Activated T-cell treated with anti-CD3 and anti-CD28 coated beads, Interleukin-2, amount 50 U/mL, for 24 hours (primary cell): Measurements from ENCODE around the gene FBF1.
"Not testable (repeated sequence)": the region's sequence is repeated elsewhere in the genome, so short reads cannot be mapped to it uniquely, and the experiment has no call there.

ENCODE experiments used
- DNase-seq: peaks from one replicate; pipeline ENCODE4 v3.0.0-alpha.2; 2020
- H3K27ac Mint-ChIP-seq: 2 replicates; pipeline ENCODE4 v1.8.0; 2020; ENCODE audit warnings: mild to moderate bottlenecking, mixed read lengths
- H3K27me3 Mint-ChIP-seq: 2 replicates; pipeline ENCODE4 v1.8.0; 2020; ENCODE audit warnings: mixed read lengths
- H3K36me3 Mint-ChIP-seq: 2 replicates; pipeline ENCODE4 v1.8.0; 2020; ENCODE audit warnings: low read depth, mixed read lengths
- H3K4me1 Mint-ChIP-seq: 2 replicates; pipeline ENCODE4 v1.8.0; 2020; ENCODE audit warnings: low read depth, mixed read lengths
- H3K4me3 Mint-ChIP-seq: 2 replicates; pipeline ENCODE4 v1.8.0; 2020; ENCODE audit warnings: mild to moderate bottlenecking, moderate library complexity, mixed read lengths
- H3K9me3 Mint-ChIP-seq: 2 replicates; pipeline ENCODE4 v1.8.0; 2020; ENCODE audit warnings: mixed read lengths

FBF1 gene, protein sequence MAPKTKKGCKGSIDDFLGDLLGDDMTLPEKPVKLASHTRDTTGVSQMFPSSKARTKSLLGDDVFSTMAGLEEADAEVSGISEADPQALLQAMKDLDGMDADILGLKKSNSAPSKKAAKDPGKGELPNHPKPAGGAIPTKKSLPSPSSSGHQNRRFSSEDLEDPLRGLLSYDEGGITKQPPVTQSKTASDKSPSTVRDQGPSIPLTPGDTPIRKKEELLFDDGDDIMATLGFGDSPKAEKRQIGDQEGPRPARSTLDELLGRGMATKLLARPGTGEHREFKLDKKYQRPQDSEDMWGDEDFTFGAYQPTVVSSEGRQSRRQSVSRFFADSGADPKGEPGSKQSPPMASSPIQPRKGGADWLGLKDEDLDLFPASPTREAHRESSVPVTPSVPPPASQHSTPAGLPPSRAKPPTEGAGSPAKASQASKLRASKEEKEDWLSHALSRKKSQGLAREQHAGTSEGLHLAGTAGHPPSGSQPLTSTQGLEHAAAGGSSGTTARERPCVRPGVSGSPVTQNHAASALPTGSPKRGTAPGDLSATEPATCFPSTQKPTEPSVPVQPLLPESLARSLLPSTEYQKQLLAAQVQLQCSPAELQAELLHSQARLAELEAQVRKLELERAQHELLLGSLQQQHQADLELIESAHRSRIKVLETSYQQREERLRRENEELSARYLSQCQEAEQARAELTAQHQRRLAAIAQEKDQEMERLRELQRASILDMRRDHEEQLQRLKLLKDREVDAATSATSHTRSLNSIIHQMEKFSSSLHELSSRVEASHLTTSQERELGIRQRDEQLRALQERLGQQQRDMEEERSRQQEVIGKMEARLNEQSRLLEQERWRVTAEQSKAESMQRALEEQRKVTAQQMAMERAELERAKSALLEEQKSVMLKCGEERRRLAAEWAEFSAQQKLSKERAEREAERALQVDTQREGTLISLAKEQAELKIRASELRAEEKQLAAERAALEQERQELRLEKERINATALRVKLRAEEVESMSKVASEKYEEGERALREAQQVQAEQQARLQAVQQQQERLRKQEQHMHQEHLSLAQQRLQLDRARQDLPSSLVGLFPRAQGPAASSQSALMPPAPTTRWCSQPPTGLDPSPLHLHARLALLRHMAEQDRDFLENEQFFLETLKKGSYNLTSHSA

DNA sequence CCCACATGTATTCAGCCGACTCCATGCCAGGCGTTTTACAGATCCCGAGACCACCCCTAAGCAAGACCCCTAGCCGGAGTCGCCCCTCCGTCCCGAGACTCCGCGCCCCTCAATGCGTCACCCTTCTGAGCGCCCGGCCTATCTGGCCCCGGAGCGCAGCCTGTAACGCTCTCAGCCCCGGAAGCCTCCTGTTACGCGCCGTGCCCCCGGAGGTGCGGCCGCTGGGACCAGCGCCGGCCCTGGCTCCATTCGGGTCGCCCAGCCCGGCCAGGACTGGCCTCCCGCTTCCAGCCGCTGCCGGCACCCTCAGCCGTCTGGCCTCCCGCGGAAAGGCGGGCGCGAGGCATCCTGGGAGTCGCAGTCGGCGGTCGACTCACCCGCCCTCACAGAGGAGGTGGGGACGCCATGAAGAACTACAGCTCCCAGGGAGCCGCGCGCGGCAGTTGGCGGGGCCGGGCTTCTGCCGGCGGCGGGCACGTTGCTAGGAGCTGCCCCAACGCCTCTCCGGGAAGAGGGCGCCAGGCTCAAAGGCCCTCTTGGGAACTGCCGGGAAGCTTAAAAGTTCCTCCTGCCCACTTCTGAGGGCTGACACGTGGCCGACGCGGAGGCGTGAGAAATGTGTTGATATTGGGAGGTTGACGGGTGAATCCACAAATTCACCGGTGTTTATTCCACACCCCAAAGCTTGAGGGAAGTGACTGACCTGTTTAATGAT, at the start of gene FBF1:
Gene FBF1 (minus strand): TSS at position 316 of the 715 bp plus-strand sequence. CDS start 2,893 bp downstream, outside the sequence.
- DNase-seq: peak; percentile 90
- H3K9me3 Mint-ChIP-seq: no peaks in the 10 kb centered on the region
- H3K27me3 Mint-ChIP-seq: no peaks in the 10 kb centered on the region
- H3K36me3 Mint-ChIP-seq: peaks cover 9% of the 10 kb centered on the region
- peak within 1 kb of the TSS; percentile 88 for H3K27ac Mint-ChIP-seq
- peaks cover 15% of the 10 kb centered on the region for H3K4me1 Mint-ChIP-seq
- peak within 1 kb of the TSS; percentile 94 for H3K4me3 Mint-ChIP-seq

DNA sequence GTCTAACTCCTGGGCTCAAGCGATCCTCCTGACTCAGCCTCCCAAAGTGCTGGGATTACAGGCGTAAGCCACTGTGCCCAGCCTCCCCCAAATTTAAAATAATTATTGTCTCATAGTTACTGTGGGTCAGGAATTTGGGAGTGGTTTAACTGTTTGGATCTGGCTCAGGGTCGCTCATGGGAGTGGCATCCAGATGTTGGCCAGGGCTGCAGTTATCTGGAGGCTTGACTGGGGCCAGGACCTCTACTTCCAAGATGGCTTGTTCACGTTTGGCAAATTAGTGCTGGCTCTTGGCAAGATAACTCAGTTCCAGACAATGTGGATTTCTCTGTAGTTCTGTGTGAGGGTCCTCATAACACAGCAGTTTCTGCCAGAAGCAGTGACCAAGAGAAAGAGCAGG, 46.2 kb upstream of the FBF1 start:
- Mint-ChIP-seq H3K4me1 (peaks cover 3% of the 10 kb centered on the region), H3K36me3 (peaks cover 16% of the 10 kb centered on the region), H3K4me3 (no peak overlapping the region), H3K27ac (no peak overlapping the region), H3K27me3 (no peaks in the 10 kb centered on the region), H3K9me3 (no peaks in the 10 kb centered on the region)
- no peak for DNase-seq

DNA sequence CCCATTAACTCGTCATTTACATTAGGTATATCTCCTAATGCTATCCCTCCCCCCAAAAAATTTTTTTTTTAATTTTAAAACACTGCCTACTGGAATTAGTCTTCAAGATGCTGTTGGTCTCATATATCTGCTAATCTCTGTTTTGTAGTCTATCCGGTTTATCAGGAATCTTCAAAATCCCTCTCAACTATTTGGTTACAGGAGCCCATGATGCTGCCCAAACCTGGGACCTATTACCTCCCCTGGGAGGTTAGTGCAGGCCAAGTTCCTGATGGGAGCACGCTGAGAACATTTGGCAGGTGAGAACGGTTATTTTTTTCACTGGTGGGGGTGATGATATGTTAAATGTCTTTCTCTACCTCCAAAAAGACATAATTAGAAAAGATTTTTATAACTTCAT, 45.1 kb upstream of the FBF1 start:
- Mint-ChIP-seq H3K9me3 (no peaks in the 10 kb centered on the region), H3K4me3 (no peak overlapping the region), H3K36me3 (peaks cover 6% of the 10 kb centered on the region), H3K27ac (no peak overlapping the region), H3K27me3 (no peaks in the 10 kb centered on the region), H3K4me1 (peaks cover 6% of the 10 kb centered on the region)
- no peak for DNase-seq

DNA sequence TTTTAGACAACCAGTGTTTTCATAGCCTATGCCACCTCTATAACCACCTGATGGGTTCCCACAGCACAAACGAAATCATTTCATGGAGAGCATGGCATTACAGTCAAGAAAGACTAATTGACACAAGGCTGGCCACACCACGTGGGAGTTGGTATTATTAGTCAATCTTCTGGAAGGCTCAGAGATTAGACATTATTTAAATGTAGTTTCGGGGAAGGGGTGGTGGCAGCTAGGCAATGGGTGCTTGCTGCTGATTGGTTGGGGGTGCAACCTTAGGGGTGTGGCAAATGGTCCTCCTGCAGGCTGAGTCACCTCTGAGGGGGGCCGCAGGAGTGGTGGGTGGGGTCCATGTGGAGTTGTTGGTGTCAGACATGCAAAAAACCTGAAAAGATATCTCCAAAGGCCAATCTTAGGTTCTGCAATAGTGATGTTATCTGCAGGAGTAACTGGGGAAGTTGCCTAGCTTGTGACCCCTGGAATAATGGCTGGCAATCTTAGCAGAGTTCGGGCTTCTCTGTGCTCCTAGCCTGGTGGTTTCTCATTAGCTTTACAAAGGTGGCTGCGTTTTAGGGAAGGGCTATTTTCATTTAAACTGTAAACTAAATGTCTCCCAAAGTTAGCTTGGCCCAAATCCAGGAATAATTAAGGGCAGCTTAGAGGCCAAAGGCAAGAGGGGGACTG, 42.8 kb upstream of the FBF1 start:
- Mint-ChIP-seq H3K27ac (no peak overlapping the region), H3K4me1 (peaks cover 19% of the 10 kb centered on the region), H3K9me3 (no peaks in the 10 kb centered on the region), H3K36me3 (peaks cover 16% of the 10 kb centered on the region), H3K4me3 (no peak overlapping the region), H3K27me3 (no peaks in the 10 kb centered on the region)
- DNase-seq: no peak

DNA sequence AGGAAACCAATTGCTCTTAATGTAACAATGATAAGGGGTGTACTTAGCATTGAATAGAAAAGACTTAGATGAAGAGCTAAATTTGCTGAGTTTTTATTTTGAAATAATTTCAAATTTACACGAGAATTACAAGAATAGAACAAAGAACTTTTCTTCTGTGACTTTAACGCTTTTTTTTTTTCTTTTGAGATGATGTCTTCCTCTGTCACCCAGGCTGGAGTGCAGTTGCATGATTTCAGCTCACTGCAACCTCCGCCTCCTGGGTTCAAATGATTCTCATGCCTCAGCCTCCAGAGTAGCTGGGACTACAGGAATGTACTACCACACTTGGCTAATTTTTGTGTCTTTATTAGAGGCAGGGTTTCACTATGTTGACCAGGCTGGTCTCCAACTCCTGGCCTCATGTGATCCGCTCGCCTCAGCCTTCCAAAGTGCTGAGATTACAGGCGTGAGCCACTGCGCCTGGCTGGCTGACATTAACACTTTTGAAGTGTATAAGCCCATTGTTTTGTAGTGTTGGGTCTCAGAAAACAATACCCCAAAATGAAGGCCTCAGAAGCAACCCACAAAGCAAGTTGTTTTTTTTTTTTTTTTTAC, 40.3 kb upstream of the FBF1 start:
- Mint-ChIP-seq H3K36me3 (peaks cover 29% of the 10 kb centered on the region), H3K4me3 (peak overlapping the region; percentile 97), H3K4me1 (peaks cover 38% of the 10 kb centered on the region), H3K9me3 (no peaks in the 10 kb centered on the region), H3K27ac (peak overlapping the region; percentile 99), H3K27me3 (no peaks in the 10 kb centered on the region)
- no peak for DNase-seq

DNA sequence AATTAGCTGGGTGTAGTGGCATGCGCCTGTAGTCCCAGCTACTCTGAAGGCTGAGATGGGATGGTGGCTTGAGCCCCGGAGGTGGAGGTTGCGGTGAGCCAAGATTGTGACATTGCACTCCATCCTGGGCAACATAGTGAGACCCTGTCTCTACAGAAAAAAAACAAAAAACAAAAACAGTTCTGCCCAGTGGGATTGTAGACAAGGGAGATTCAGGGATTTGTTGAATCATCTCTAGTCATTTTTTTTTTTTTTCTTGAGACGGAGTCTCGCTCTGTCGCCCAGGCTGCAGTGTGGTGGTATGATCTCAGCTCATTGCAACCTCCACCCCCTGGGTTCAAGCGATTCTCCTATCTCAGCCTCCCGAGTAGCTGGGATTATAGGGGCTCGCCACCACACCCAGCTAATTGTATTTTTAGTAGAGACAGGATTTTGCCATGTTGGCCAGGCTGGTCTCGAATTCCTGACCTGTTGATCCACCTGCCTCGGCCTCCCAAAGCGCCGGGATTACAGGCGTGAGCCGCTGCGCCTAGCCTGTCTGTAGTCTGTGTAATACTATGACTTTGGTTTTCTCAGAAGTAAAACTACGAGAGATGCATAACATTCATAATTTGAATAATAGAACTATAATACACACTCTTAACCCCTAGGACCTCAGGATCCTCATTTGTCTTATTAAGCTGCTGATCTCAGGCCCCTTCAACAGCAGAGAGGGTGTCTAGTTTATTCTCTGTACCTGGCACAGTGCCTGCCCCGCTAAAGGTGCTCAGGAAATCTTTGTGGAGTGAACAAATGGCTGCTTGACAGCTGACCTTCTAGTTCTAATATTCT, 39.6 kb upstream of the FBF1 start:
- Mint-ChIP-seq H3K36me3 (peaks cover 29% of the 10 kb centered on the region), H3K4me3 (peak overlapping the region; percentile 97), H3K4me1 (peaks cover 45% of the 10 kb centered on the region), H3K9me3 (no peaks in the 10 kb centered on the region), H3K27ac (peak overlapping the region; percentile 99), H3K27me3 (no peaks in the 10 kb centered on the region)
- DNase-seq: no peak

DNA sequence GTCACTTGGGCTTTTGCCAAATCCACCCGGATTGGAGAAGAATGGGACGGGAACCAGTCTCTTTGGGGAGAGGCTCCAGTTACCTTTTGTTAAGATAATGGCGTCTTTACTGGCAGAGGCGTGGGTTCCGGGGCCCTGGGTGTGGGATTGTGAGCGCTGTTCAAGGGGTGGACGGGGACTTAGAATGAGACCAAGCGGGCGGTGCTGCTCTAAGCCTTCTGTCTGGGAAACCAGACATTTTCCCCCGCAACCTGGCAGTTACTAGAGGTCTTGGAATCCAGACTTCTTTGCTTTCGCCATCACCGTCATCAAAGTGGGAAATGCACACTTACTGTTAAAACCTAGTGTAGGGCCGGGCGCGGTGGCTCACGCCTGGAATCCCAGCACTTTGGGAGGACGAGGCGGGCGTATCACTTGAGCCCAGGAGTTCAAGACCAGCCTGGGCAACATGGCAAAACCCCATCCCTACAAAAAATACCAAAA, 38.9 kb upstream of the FBF1 start:
- DNase-seq: no peak
- peak overlapping the region; percentile 97 for H3K4me3 Mint-ChIP-seq
- peak overlapping the region; percentile 99 for H3K27ac Mint-ChIP-seq
- H3K27me3 Mint-ChIP-seq: no peaks in the 10 kb centered on the region
- H3K9me3 Mint-ChIP-seq: no peaks in the 10 kb centered on the region
- peaks cover 45% of the 10 kb centered on the region for H3K4me1 Mint-ChIP-seq
- H3K36me3 Mint-ChIP-seq: peaks cover 29% of the 10 kb centered on the region

DNA sequence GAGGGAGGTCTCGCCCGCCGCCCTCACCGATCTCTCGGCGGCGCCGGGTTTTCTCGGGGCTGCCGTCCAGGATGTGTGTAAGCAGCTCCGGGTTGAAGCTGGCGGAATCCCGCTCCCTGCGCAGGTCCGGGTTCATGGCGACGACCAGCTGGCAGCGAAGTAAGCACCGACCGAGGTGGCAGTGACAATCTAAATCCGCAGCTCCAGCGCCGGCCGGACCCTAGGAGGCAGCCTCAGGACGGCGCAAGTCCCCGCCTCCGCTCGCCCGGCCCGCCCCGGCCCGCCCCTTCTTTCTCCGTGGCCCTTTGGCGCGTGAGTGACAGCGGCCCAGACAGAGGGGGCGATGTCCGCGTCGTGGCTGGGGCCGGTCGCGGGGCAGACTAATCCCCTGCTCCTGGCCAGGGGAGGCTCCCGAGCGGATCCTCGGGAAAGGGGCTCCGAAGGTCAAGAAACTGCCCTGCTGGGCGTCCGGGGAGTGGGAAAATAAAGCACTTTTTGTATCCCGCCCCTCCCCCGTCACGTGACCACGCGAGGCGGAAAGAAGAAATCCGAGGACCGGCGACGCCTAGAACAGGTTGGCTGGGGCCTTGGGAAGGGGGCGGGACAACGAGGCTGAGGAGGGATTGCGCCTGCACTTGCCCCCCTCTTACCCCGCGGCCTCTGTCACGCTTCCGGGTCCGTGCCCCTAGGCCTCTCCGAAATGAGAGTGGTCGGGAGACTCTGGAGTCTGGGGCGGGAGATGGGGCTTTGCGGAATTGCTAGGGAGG, 38.3 kb upstream of the FBF1 start, which contains the start of the genes ACOX1 and TEN1:
Gene ACOX1 (minus strand): TSS at position 229 of the 767 bp plus-strand sequence. CDS start 93 bp downstream, at position 136.
Gene TEN1 (plus strand): TSS at position 303 of the 767 bp plus-strand sequence. CDS start 6,953 bp downstream, outside the sequence.
- H3K9me3 Mint-ChIP-seq: no peaks in the 10 kb centered on the region
- peaks cover 29% of the 10 kb centered on the region for H3K36me3 Mint-ChIP-seq
- no peaks in the 10 kb centered on the region for H3K27me3 Mint-ChIP-seq
- H3K4me3 Mint-ChIP-seq: peak within 1 kb of the TSS; percentile 97
- H3K4me1 Mint-ChIP-seq: peaks cover 47% of the 10 kb centered on the region
- peak; percentile 96 for DNase-seq
- peak within 1 kb of the TSS; percentile 99 for H3K27ac Mint-ChIP-seq

DNA sequence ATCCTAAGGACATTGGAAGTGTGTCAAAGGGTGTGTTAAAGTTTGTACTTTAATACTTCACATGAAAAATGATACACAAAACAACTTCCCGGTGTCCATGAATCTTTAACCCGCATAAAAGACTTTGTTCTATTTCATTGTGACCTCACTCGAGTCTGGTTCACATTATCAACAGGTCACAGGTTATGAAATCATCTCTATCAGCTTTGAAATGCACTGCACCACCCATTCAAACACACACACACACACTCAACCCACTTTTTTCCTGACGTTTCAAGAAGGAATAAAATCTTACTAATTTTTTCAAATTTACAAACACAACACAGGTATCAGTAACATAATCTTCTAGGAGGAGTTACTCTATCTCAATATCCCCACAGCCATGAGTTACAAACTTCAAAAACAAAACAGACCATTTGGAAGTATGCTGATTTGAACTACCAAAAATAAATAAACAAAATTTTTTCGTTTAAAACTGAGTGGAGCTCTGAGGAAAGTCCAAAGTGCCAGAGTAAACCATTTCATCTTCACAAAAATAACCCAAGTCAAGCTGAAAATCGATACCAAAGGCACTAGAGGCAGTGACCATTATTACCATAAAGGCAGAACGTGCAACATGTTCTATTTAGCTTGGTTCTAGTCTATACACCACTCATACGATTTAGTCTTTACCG, 35.5 kb upstream of the FBF1 start:
- Mint-ChIP-seq H3K36me3 (peaks cover 48% of the 10 kb centered on the region), H3K27ac (peak overlapping the region; percentile 55), H3K27me3 (no peaks in the 10 kb centered on the region), H3K4me1 (peaks cover 50% of the 10 kb centered on the region), H3K9me3 (no peaks in the 10 kb centered on the region), H3K4me3 (peak overlapping the region; percentile 41)
- no peak for DNase-seq

DNA sequence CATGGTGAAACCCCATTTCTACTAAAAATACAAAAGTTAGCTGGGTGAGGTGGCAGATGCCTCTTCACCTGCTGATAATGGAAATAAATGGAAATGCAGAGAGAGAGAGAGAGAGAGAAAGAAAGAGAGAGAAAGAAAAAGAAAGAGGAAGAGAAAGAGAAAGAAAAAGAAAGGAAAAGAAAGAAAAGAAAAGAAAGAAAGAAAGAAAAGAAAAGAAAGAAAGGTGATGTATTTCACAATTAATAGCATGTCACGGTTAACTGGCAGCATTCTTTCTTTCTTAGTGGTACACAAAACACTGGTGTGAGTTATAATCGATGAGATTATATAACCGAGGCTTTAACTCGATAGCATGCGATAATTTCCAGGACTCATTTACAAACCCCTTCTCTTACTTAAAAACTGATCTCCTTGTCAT, 34.9 kb upstream of the FBF1 start:
- Mint-ChIP-seq H3K9me3 (no peaks in the 10 kb centered on the region), H3K27me3 (no peaks in the 10 kb centered on the region), H3K36me3 (peaks cover 51% of the 10 kb centered on the region), H3K4me3 (no peak overlapping the region), H3K27ac (peak overlapping the region; percentile 55), H3K4me1 (peaks cover 48% of the 10 kb centered on the region)
- DNase-seq: no peak

DNA sequence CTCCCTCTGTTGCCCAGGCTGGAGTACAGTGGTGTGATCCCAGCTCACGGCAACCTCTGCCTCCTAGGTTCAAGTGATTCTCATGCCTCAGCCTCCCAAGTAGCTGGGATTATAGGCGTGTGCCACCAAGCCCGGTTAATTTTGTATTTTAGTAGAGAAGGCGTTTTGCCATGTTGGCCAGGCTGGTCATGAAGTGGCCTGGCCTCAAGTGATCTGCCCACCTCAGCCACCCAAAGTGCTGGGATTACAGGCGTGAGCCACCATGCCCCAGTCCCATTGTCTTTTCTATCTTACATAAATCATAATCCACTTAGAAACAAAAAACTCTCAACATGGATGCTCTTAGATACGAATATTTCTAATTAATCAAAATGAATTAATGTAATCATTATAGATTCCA, 34.3 kb upstream of the FBF1 start:
- not testable (repeated sequence) for H3K27me3 Mint-ChIP-seq, H3K27ac Mint-ChIP-seq, DNase-seq, H3K4me3 Mint-ChIP-seq, H3K9me3 Mint-ChIP-seq
- Mint-ChIP-seq H3K36me3 (peaks cover 56% of the 10 kb centered on the region), H3K4me1 (peaks cover 48% of the 10 kb centered on the region)
